Left colon (tissue), 2 donors: Measurements from ENCODE around the gene ETFRF1. TPM values are rescaled to one million over a fixed set of nuclear protein-coding genes. Genes with fewer than 3 reads are reported as not detected.

Experiments
- ATAC-seq: fragments of 200-7000 bp; cut with Tn5 transposase; one replicate; pipeline ENCODE4 v1.9.1; 2020; ENCODE audit warnings: mild to moderate bottlenecking, moderate library complexity
- DNase-seq, 2 donors: peaks; one replicate each; pipeline ENCODE4 v3.0.0-alpha.2; 2020
- intact Hi-C, 2 donors: fragments of 100-400 bp; cut with DNase I in 1 of 2; cut with micrococcal nuclease in 1 of 2; formaldehyde crosslinking; loops; one replicate each; pipeline versions ENCODE4 v1.11.2 to v1.14.0; 2022; cut with DNase I, micrococcal nuclease
- total RNA-seq, 2 donors: library from RNA; stranded (reverse); fragmentation: NEBNext Ultra II Directional; extraction: Animal tissue kit (Norgen Biotek cat#: 25700); gene quantifications; one replicate each; pipeline ENCODE4 v1.2.1, GENCODE V29; 2021
- donor health status: DM: no; HTN: no; CAD: no.
- donor health status: DM: yes; HTN: yes; CAD: no.

ETFRF1 gene
- total RNA-seq, 2 donors from 2014 or later: 11.0 to 13.6 TPM

GRCh38 chr12:25207411-25207810, 12.4 kb downstream of the ETFRF1 start:
- DNase-seq (no peak), ATAC-seq (no peak)
- intact Hi-C loops: no loop called here

- intact Hi-C loops: no loop called here
- DNase-seq: no peak
- no peak for ATAC-seq
Measured at GRCh38 chr12:25207846-25208245, 12.8 kb downstream of the ETFRF1 start.

GRCh38 chr12:25208554-25208953, 13.5 kb downstream of the ETFRF1 start:
- intact Hi-C loops: no loop called here
- ATAC-seq (peak; percentile 61), DNase-seq (no peak)

GRCh38 chr12:25213338-25213737, 18.3 kb downstream of the ETFRF1 start:
- intact Hi-C loops: no loop called here
- ATAC-seq (no peak), DNase-seq (no peak)

GRCh38 chr12:25236190-25236589, 41.2 kb downstream of the ETFRF1 start:
- DNase-seq (no peak), ATAC-seq (no peak)
- intact Hi-C loops: no loop called here

GRCh38 chr12:25236626-25237025, 41.6 kb downstream of the ETFRF1 start:
- DNase-seq: no peak
- intact Hi-C loops: no loop called here
- ATAC-seq: no peak

- intact Hi-C loops: no loop called here
- peak; percentile 30 for ATAC-seq
Measured at GRCh38 chr12:25241167-25242020, 46.4 kb downstream of the ETFRF1 start.

GRCh38 chr12:25242981-25243679, 48.1 kb downstream of the ETFRF1 start:
- DNase-seq: no peak
- ATAC-seq: peak; percentile 91
- intact Hi-C loops: no loop called here

More at GRCh38 chr12:25241167-25242020, 46.4 kb downstream of the ETFRF1 start:
- no peak for DNase-seq

GRCh38 chr12:25243680-25243990, 48.6 kb downstream of the ETFRF1 start:
- ATAC-seq: no peak
- intact Hi-C loops: no loop called here
- DNase-seq: no peak

GRCh38 chr12:25245491-25245890, 50.5 kb downstream of the ETFRF1 start:
- intact Hi-C loops: no loop called here
- DNase-seq (no peak), ATAC-seq (no peak)

GRCh38 chr12:25248137-25248536, 53.1 kb downstream of the ETFRF1 start:
- intact Hi-C loops: no loop called here
- ATAC-seq: no peak
- no peak for DNase-seq

- DNase-seq: no peak
- intact Hi-C loops: no loop called here
- no peak for ATAC-seq
Measured at GRCh38 chr12:25248732-25249131, 53.7 kb downstream of the ETFRF1 start.

GRCh38 chr12:25249931-25250738, 55.1 kb downstream of the ETFRF1 start:
- ATAC-seq (peak; percentile 63), DNase-seq (peak; percentile 66 to 76)
- intact Hi-C loops: no loop called here

- intact Hi-C loops: no loop called here
- ATAC-seq (peak; percentile 85), DNase-seq (peak; percentile 98)
Measured at GRCh38 chr12:25250744-25251730, 56.0 kb downstream of the ETFRF1 start, which contains the start of gene KRAS. Gene KRAS (minus strand): TSS chr12:25250929.

- no peak for DNase-seq
- intact Hi-C loops: no loop called here
- ATAC-seq: no peak
Measured at GRCh38 chr12:25251769-25252168, 56.7 kb downstream of the ETFRF1 start.

GRCh38 chr12:25252946-25253345, 57.9 kb downstream of the ETFRF1 start:
- DNase-seq (no peak), ATAC-seq (no peak)
- intact Hi-C loops: no loop called here

GRCh38 chr12:25253371-25254068, 58.5 kb downstream of the ETFRF1 start:
- ATAC-seq (no peak), DNase-seq (no peak)
- intact Hi-C loops: no loop called here
